HG02938 (cell line): ENCODE data around the gene CLPTM1.
"Not testable (repeated sequence)": the region's sequence is repeated elsewhere in the genome, so short reads cannot be mapped to it uniquely, and the experiment has no call there.

Source experiments
- ATAC-seq: cut with Tn5 transposase; IDR thresholded peaks from one replicate; pipeline ENCODE4 v1.9.1; 2021; ENCODE audit warnings: mild to moderate bottlenecking, moderate library complexity; ENCODE audit not compliant: unreplicated experiment

Gene CLPTM1

DNA sequence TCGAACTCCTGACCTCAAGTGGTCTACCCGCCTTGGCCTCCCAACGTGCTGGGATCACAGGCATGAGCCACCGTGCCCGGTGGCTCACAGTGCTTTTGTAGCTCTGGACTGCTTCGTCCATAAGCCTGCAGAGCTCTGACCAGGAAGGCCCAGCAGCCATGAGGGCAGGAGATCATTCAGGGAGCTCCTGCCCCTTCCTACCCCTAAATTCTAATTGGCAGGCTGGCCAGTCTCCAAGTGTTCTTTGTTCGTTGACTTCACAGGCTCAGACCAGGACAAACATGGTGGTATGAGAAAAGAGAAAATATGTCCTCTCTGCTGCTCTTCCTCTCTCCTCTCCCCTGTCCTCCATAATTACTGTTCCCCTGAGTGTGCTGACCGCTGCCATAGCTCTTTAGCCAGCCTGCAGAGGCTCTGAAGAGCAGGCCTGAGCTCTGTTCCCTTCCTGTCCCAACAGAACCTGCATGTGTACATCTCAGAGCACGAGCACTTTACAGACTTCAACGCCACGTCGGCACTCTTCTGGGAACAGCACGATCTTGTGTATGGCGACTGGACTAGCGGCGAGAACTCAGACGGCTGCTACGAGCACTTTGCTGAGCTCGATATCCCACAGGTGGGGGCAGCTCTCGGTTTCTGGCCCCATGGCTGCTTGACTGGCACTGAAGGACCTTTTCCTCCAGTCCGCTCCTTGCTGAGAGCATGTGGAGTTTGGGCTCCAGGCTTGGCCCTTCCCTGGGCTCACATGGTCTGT lies 19.0 kb downstream of the CLPTM1 start:
- no peak for ATAC-seq

DNA sequence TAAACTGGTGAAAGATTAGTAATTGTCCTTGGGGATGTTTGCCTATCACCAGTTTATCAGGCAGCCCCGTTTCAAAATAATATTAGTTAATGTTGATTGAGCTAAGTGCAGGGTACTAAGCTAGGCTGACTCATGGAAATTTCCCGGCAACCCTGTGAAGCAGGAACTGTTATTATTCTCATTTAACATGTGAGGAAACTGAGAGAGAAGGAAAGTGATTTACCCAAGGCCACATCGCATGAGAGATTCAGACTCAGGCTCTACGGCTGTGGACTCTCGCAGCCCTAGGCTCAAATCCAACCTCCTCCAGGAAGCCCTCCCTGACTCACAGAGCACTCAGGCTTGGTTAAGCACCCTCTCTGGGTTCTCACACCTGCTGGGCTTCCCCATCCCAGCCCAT lies 19.7 kb downstream of the CLPTM1 start:
- ATAC-seq = no peak

DNA sequence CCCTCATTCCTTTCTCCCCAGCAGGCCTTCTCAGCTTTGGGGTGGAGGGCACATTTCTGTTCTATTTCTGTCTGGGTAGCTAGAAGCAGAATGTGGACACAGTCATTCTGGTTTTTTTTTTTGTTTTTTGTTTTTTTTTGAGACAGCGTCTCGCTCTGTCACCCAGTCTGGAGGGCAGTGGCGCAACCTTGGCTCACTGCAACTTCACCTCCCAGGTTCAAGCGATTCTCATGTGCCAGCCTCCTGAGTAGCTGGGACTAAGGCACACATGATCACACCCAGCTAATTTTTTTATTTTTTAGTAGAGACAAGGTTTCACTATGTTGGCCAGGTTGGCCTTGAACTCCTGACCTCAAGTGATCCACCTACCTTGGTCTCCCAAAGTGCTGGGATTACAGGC lies 20.3 kb downstream of the CLPTM1 start:
- no peak for ATAC-seq

DNA sequence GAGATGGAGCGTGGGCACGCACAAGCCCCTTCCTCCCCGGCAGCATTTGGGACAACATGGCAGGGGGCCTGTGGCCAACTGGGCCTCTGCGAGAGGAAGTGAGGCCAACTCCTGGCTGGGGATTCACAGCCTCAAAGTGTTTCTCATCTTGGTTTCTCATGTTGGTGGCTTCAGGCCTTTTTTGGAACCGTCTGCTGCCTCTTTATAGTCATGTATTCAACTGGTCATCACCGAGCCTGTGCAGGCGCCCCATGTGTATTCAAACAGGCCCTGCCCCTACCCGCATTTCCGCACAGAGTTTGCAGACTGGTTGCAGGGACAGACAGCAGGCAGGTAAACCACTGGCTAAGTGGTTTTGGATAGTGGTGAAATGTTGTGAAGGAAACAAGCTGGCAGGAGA lies 28.8 kb downstream of the CLPTM1 start:
- ATAC-seq = no peak

DNA sequence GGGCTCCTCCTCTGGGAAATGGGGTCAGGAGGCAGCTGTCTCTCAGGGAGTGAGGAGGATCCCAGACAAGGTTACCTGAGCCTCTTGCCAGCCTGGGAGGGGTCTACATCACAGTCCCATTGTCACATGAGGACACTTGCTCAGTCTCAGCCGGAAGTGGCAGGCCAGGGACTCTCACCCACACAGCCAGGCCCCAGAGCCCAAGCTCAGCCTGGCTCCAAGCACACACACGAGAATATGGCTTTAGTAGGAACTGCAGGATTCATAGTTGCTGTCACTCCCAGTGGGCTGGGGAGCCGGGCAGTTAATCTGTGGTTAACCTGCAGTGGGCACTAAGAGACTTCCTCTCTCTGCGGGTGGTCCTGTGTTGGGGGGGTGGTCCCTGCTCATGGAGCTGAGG lies 30.3 kb downstream of the CLPTM1 start:
- ATAC-seq = no peak

DNA sequence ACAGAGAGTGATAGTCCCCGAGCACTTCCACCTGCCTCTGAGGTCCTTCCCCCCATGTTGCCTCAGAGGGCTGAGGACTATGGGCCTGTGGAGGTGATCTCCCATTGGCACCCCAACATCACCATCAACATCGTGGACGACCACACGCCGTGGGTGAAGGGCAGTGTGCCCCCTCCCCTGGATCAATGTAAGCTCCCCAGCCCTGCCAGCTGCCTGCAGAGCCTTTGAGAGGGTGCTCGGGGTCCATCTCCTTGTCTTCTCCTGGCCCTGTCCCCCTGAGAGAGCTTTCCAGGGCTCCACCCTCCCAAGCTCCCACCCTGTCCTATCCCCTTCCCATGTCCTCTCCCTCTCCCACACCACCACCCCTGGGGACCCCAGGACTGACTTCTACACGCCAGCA lies 31.2 kb downstream of the CLPTM1 start:
- ATAC-seq = no peak

DNA sequence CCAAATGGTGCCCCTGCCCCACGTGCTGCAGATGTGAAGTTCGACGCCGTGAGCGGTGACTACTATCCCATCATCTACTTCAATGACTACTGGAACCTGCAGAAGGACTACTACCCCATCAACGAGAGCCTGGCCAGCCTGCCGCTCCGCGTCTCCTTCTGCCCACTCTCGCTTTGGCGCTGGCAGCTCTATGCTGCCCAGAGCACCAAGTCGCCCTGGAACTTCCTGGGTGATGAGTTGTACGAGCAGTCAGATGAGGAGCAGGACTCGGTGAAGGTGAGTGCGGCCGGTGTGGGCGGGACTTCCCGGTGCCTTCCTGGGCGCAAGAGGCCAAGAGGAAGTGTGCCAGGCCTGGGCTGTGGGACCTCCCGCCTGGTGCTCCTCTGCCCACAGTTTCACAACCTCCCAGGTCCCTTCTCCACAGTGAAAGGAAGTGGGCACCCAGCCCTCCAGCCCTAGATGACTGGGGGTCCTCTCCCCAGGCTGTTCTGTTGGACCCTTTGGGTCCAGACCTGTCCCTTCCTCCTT lies 32.0 kb downstream of the CLPTM1 start:
- ATAC-seq = no peak

DNA sequence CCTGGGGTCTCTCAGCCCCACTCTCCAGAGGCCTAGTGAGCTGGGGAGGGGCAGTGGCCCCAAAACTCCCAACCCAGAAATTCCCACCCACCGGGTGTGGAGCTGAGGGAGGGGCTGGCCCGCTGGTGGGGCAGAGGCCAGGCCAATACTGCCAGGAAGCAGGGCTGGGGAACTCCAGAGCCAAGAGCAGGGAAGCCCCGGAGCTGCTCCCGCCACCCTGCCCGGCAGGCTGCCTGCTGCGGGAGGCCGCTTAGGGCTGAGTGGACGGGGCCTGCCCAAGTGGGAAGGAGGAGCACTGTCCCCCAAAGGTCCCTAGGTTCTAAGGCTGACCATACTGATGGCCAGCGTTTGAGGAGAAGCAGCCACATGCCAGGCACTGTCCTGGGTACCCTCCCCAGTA lies 33.1 kb downstream of the CLPTM1 start:
- no peak for ATAC-seq

DNA sequence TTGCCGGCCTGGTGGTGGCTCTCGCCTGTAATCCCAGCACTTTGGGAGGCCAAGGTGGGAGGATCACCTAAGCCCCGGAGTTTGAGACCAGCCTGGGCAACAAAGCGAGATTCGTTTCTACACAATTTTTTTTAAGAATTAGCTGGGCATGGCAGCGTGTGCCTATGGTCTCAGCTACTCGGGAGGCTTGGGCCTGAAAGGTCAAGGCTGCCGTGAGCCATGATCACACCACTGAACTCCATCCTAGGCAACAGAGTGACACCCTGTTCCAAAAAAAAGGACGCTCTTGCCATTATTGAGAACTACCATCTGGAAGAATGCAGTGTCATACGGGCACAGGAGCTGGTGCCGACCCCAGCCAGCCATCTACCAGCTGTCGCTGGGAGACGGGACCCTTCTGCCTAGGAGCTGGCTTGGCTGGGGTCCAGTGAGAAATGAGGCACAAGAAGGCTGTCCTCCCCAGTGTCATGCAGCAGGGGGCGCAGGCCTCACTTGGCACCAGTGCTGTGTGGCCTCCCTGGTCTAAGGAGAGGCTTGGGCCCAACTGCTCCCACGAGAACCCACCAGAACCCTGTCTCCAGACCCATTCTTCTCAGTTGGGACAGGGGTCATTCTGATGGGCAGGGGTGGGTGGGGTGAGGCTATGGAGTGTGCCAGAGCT lies 33.8 kb downstream of the CLPTM1 start:
- no peak for ATAC-seq

DNA sequence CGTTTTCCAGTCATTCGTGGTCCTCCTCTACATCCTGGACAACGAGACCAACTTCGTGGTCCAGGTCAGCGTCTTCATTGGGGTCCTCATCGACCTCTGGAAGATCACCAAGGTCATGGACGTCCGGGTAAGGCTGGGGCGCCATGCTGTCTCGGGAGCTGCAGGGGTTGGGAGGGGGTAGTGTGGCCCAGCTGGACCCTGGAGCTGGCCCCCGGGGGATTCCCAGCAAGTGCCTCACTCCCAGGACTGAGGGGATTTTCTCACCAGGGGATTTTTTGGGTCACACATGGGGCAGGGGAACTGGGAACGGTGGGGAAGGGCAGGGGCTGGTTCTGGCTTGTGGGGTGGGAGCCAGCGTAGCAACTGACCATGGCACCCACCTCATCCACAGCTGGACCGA lies 35.3 kb downstream of the CLPTM1 start:
- ATAC-seq = no peak

DNA sequence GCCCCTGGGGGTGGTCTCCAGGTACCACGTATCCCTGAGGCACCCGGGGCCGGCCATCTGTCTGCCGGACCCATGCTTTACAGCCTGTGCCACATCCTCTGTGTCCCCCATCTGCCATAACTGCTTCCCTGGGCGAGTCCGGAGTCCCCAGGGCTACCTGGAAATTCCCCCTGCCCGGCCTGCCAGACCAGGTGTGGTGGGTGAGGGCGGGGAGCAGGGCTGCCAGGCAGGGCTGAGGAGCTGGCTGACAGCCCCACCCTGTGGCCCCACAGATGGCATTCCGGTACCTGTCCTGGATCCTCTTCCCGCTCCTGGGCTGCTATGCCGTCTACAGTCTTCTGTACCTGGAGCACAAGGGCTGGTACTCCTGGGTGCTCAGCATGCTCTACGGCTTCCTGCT lies 35.8 kb downstream of the CLPTM1 start:
- ATAC-seq = no peak

DNA sequence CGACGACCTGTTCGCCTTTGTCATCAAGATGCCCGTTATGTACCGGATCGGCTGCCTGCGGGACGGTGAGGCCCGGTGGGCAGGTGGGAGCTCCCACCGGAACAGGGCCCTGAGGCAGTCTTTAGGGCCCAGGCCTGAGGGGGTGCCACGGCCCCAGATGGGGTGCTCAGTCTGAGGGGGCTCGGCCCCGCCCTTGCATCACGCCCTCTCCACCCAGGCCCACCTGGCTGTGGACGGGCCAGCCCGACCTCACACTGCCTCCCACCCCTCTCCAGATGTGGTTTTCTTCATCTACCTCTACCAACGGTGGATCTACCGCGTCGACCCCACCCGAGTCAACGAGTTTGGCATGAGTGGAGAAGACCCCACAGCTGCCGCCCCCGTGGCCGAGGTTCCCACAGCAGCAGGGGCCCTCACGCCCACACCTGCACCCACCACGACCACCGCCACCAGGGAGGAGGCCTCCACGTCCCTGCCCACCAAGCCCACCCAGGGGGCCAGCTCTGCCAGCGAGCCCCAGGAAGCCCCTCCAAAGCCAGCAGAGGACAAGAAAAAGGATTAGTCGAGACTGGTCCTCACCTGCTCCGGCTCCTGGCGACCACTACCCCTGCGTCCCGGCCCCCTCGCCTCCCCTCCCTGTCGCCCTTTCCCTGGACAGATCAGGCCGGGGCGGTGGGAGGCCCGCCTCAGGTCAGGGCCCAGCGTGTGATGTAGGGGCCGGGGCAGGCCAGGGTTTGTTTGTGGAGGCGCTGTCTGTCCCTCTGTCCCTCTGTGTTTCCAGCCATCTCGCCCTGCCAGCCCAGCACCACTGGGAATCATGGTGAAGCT lies 37.4 kb downstream of the CLPTM1 start:
- no peak for ATAC-seq

DNA sequence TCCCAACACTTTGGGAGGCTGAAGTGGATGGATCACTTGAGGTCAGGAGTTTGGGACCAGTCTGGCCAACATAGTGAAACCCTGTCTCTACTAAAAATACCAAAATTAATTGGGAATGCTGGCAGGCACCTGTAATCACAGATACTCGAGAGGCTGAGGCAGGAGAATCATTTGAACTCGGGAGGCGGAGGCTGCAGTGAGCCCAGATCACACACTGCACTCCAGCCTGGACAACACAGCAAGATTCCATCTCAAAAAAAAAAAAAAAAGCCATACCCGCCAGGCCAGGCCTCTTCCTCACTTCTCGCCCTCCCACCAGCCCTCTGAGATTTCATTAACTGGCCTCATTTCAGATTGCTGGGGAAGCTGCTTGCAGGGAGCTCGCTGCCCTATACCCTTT lies 38.3 kb downstream of the CLPTM1 start:
- no peak for ATAC-seq

DNA sequence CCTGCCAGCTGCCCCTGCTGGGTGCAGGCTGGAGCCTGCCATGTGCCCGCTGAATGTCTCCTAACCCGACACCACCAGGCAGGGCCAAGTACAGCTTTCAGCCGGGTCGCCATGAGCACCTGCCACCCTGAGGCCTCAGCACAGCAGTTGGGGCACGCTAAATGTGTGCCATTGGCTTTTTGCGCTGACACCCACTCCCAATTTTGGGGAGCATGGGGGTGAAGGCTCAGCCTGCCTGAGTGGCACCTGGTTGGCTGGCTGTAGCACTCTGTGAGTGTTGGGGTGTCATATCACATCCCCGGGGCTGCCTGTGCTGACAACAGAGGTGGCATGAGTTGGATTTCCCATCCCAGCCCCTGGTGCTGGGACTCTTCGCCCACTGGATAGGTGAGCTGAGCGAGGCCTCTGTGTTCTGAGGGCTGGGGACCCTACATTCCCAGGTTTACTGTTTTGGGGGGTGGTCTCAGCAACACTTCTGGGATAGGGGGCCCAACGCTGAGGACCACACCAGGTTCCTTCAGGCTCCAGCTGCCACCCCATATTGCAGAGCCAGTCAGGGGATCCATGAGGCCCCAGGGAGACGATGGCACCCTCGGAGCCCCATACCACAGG lies 38.9 kb downstream of the CLPTM1 start:
- no peak for ATAC-seq

DNA sequence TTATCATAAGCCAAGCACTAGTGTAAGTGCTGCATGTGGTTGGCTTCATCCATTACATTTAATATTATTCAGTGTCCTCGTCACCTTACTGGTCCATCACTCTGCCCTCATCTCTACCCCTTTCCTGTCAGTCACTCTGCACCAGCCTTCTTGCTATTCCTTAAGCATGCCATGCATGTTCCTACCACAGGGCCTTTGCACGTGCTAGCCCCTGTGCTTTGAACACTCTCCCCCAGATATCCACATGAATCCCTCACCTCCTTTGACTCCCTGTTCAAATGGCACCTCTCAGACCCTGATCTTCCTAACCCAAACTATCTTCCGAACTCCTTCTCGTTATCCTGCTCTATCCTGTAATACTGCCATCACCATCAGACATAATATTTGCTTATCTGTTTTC lies 42.8 kb downstream of the CLPTM1 start:
- no peak for ATAC-seq

DNA sequence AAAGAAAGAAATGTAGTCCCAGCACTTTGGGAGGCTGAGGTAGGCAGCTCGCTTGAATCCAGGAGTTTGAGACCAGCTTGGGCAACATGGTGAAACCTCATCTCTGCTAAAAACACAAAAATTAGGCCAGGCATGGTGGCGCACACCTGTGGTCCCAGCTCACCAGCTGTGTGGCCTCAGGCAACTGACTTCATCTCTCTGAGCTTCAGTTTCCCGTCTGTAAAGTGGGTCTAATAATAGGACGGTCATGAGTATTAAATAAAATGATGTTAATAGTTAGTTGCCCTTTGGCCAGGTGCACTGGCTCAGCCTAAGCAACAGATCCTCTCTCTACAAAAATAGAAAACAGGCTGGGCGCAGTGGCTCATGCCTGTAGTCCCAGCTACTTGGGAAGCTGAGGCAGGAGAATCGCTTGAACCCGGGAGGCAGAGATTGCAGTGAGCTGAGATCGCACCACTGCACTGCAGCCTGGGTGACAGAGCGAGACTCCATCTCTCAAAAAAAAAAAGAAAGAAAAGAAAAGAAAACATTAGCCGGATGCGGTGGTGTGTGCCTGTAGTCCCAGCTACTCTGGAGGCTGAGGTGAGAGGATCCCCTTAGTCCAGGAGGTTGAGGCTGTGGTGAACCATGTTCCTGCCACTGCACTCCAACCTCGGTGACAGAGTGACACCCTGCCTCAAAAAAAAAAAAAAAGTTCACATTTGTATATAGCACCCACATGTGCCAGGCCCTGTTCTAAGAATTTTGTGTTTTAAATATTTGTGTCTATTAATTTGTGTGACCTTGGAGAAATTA lies 44.1 kb downstream of the CLPTM1 start:
- not testable (repeated sequence) for ATAC-seq

DNA sequence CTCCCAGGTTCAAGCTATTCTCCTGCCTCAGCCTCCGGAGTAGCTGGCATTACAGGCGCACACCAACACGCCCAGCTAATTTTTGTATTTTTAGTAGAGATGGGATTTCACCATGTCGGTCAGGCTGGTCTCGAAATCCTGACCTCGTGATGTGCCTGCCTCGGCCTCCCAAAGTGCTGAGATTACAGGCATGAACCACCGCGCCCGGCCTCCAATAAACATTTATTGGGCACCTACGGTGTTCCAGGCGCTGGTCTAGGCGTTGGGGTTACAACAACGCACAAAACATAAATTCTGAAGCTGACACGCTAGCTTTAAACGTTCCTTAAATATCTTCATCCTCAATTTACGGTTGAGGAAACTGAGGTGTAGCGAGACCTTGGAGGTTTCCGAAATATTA lies 45.5 kb downstream of the CLPTM1 start:
- not testable (repeated sequence) for ATAC-seq

DNA sequence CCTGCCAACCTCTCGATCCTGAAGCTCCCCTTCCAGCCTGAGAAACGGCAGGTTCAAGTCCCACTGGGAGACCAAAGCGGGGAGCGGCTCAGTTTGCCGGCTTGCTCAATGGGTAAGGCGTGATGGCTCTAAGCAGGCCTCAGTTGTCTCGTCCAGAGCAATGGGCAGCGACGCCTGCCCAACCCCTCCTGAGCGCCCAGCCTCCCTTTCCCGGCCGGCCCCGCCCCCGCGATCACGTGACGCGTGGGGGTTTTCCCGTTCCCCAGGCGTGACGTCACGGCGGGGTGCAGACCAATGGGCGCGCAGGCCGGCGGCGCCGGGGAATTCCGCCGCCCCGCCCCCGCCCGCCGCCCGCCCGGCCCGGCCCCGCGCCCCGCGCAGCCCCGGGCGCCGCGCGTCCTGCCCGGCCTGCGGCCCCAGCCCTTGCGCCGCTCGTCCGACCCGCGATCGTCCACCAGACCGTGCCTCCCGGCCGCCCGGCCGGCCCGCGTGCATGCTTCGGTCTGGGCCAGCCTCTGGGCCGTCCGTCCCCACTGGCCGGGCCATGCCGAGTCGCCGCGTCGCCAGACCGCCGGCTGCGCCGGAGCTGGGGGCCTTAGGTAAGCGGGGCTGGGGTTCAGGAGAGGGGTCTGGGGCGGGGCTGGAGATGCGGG lies 46.0 kb downstream of the CLPTM1 start, which contains the start of gene RELB:
RELB (plus strand) TSS at position 378 of the 653 bp plus-strand sequence; CDS start at position 494, 116 bp downstream.
- peak; percentile 44 for ATAC-seq

DNA sequence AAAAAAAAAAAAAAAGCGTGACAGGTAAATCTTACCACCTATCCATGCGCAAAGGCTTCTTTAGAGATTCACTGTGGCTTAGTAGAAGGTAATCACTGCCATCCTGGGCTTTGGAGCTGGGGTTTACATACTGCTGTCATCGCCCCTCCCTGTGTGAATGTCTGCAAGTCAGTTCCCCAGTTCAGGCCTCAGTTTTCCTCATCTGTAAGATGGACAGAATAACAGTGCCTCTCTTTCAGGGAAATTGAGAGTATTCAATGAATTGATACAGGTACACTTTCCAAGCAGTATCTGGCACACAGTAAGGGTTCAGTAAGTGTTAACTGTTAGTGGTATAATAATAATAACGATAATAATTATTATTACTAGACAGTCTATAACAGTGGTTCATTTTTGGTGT lies 48.3 kb downstream of the CLPTM1 start:
- no peak for ATAC-seq

DNA sequence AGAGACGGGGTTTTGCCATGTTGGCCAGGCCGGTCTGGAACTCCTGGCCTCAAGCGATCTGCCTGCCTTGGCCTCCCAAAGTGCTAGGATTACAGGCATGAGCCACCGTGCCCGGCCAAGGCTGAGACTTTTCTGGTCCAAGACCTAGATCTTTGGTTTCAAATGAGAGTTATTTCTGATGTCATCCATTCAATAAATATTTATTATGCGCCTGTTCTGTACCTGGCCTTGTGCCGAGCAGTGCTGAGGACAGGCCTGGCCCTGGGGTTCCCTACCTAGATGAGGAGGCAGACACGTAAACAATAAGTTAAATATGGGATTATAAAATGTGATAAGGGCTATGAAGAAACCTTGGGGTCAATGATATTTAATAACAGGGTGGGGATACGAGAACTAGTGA lies 50.6 kb downstream of the CLPTM1 start:
- ATAC-seq = no peak
